Non-pigmented ciliary epithelial cell (primary cell): ENCODE data around the gene HCRTR1.

ENCODE experiments used
- DNase-seq: peaks from one replicate; pipeline ENCODE4 v3.0.0-alpha.2; 2010; ENCODE audit warnings: low read depth

HCRTR1 gene

DNA sequence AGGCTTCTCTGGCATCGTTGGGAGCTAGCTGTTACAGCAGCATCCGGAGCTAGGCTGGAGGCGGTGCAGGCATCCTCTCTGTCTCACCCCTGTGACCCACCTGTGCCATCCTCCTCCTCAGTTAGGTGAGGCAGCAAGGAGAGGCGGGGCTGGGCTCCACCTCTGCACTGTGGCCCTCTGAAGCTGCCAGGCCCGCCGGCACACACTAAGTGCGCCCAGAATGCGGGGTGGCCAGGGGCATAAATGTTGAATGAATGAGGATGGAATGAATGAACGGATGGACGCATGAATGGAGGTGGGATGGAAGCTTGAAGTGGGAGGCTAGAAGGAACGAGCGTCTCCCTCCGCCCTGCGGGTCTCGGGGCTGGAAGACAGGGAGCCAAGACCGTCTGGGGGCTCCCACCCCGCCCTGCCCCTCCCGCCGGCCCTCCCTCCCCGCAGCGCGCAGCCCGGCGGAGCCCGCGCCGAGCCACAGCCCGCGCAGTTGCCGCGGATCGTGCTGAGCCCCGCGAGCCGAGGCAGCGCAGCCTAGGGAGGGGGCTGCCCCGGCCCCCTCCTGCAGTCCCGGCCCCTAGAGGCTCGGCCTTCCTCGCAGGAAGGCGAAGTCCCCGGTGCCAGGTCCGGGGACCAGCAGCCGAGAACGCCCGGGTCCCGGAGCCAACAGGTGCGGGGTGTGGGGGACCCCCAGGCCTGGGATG, at the start of gene HCRTR1:
HCRTR1 (plus strand) TSS at position 472 of the 698 bp plus-strand sequence. CDS start 1,504 bp downstream, outside the sequence.
- no peak for DNase-seq

GRCh38 chr1:31567956-31568570, 49.4 kb upstream of the HCRTR1 start:
- no peak for DNase-seq

DNA sequence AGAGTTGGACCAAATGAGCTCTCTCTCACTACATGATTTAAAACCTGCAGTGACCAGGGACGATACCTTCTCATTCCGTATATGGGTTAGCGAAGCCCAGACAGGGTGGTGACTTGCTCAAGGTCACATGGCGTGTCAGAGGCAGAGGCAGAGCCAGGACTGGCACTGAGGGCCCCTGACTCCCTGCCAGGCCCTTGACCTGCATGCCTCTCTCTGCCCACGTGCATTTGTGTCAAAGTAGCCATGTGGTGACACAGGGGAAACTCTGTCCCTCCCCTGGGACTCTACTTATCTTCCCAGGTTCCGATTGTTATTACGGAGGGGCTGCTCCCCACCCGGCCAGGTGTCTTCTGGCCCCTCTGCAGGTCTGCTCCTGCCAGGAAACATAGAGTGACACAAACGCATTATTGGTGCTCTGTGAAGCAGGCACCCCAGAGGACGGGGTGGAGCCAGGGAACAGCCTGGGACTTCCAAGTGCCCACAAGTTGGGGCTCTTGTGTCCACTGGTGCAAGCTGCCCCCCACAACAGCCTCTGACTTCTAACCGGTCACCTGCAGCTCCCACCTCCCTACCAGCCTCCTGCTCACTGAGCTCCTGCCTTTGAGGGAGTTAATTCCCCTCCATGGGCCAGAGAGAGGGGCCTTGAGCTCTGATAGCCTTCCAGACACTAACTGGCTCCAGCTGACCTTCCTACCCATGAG, 48.4 kb upstream of the HCRTR1 start:
- DNase-seq, result no peak

GRCh38 chr1:31569596-31570173, 47.8 kb upstream of the HCRTR1 start:
- DNase-seq, result no peak

DNA sequence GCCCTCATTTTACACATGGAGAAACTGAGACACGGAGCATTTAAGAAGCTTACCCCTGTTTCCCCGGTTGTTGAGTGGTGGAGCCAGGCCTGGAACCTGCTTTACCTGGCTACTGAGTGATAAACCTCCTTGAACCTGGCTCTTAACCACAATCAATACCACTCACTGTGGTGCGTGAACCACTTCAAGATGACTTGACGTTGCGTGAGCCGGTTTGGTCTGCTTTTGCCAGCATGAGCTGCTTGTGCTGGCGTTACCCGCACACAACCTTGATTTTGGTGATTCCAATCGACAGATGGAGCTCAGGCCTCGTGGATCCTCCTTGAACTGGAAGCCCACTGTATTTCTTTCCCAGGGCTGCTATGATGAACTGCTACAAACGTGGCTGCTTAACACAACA, 47.3 kb upstream of the HCRTR1 start:
- DNase-seq, result no peak

- DNase-seq, result no peak
These were observed 46.6 kb upstream of the HCRTR1 start for GRCh38 chr1:31570906-31571305.

GRCh38 chr1:31571340-31572295, 45.9 kb upstream of the HCRTR1 start:
- no peak for DNase-seq

GRCh38 chr1:31572323-31573104, 45.0 kb upstream of the HCRTR1 start:
- DNase-seq, result no peak

- DNase-seq, result no peak
These were observed 44.2 kb upstream of the HCRTR1 start for GRCh38 chr1:31573261-31573660.

DNA sequence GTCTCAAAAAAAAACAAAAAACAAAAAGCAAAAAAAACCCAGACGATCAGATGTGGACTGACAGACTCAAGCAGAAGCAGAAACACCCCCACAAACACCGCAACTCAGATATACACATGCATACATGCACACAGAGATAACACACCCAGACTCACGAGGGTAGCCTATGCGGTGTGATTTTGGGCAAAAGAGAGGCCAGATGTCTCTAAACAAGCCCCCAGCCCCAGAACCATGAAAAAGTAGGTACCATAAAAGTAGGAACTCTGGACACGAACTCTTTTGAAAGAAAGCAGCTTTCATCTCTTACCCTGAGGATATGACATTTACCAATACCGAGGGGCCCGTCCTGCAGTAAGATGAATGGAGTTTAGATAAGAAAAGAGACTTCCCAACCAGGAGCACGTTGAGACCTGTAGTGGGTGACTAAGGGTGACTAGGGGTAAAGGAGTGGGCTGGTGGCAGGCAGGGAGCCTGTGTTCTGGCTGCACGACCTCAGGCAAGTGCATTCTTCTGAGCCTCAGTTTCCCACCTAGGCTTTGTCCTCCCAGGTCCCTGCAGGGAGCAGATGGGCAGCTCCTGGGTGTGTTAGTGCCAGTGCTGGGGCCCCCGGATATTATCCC, 42.6 kb upstream of the HCRTR1 start:
- no peak for DNase-seq

DNA sequence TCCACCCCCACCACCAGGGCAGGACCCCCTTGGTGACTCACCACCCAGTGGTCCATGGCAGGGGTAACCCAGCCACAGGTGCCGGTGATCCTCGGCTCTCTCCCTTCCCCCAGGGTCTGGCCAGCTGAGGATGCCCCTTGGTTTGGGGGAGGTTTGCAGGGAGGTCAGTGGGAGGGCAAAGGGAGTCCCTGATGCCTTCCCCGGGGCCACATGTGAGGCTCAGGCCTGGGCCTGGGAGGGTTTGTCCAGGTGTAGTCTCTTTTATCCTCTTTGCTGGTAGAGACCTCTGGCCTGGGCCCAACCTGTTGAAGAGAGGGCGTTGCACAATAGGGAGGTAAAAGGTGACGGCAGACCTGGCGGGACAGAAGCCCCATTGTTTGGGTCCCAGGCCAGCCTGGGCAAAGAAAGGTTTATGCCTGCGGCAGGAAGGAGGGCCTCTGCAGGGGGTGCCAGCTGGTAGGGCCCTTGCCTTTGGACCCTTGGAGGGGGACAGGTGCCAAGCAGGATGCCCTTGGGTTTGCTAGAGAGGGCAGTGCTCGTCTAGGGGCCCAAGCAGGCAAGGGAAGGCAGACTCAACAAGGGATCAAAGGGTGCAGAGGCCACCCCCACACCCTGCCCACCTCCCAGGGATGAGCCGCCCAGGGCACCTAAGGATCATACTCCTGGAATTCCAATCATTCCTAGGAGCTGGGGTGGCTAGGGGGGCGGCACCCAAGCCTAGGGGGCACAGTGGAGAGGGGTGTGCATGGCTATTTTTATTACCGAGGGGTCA, 41.9 kb upstream of the HCRTR1 start:
- no peak for DNase-seq

DNA sequence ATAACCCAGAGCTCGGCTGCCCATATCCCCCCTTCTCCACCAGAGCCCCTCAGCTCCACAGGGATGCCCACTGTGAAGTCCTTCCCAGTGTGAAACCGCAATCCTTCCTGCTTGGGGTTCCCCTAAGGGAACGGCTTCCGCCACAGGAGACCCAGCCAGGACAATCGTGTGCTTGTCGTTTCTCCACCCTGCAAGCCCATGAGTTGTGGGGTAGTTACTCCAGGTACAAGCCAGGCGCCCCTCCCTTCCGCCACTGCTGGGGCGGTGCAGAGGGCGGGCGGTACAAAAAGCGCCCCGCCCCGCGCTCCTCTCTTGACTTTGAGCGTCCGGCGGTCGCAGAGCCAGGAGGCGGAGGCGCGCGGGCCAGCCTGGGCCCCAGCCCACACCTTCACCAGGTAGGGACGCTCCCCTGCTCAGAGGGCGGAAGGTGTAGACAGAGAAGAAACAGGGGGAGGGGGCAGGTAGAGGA, 41.3 kb upstream of the HCRTR1 start, which contains the start of gene TINAGL1:
TINAGL1 (plus strand) TSS at position 315 of the 469 bp plus-strand sequence. CDS start 634 bp downstream, outside the sequence.
- DNase-seq, result no peak

DNA sequence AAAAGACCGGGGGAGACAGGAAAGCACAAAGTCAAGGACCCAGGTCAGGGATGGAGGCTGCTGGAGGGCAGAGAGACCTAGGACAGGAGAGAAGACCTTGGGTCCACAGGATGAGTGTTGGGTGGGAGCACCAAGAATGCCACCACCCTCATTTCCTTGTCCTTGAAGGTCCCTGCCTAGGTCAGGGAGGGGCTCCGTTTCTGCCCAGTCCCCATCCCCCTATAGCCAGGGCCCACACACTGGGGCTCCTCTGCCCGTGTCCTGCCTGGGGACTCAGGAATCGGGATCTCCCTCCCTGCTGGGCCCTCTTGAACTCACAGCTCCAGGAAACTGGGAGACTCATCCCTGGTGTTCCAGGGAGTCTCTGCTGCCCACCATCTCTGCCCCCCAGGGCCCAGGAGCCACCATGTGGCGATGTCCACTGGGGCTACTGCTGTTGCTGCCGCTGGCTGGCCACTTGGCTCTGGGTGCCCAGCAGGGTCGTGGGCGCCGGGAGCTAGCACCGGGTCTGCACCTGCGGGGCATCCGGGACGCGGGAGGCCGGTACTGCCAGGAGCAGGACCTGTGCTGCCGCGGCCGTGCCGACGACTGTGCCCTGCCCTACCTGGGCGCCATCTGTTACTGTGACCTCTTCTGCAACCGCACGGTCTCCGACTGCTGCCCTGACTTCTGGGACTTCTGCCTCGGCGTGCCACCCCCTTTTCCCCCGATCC, 40.6 kb upstream of the HCRTR1 start:
- no peak for DNase-seq

DNA sequence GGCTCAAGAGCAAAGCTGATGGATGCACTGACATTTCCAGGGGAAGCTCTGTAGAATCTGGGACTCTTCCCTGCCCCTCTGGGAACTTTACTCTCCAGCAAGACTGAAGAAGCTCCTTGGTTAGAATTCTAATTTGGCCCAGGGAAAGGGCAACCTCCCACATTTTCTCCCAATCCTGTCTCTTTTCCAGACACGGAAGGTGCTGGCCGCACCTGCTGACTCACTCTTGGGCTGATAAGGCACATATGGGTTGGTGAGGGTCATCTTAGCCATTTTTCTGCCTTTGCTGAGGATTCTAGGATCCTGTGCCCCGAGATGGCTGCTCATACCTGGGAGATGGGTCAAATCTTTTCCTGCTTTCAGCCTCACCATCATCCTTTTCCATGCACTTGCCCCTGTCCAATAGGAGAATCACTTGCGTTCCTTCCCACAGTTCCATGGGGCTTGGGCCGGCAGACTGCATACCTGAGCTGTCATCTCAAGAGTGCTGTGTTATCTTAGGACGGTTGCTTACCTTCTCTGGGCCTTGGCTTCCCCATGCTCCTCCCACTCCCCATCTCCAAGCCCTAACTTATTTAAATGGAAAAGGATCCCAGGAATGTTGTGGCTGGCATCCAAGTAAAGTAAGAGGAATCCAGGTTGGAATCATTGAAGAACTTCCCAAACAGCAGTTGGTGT, 39.8 kb upstream of the HCRTR1 start:
- no peak for DNase-seq

DNA sequence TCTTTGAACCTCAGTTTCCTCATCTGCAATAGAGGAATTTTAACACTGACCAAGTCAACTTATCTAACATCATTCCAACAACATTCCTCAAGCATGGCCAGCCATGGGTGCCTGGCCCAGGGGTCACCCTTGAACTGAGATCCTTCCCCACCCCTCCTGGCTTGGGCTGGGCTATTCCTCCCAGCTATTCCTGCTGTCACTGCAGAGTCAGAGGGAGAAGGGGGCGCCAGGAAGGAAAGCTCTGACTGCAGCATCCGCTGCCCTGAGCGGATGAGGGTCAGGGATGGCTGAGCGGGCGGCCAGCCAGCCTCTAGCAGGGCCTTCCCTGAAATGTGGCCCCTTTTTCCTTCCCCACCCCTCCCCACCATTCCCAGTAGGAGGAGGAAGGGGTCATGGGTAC, 38.1 kb upstream of the HCRTR1 start:
- no peak for DNase-seq

DNA sequence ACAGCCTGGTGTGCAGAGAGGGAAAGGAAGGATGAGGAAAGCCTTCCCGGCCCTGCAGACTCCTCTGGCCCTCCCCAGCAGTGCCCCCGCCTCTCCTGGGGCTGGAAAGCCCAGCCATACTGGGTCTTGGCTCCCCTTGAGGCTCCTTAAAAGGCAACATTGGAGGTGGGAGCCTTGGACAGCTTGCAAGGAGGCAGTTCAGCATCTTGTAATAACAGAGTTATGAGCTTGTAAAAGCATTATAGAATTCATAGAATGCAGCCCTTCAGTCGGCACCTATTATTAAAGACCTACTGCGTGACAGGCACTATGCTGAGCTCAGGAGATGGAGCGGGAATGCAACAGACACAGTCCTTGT, 37.0 kb upstream of the HCRTR1 start:
- DNase-seq, result no peak

- DNase-seq, result no peak
These were observed 36.4 kb upstream of the HCRTR1 start for GRCh38 chr1:31580891-31581603.
